PC-3 (cell line): Measurements from ENCODE around the gene FOXL2NB. TPM values are rescaled to one million over a fixed set of nuclear protein-coding genes. Genes with fewer than 3 reads are reported as not detected.

Source experiments
- ATAC-seq: fragments of 200-7000 bp; cut with Tn5 transposase; 2 replicates; pipeline ENCODE4 v1.9.1; 2020; ENCODE audit warnings: mild to moderate bottlenecking, moderate library complexity
- BruUV-seq: library from RNA; stranded (reverse); fragments of 400-500 nt; replicated peaks from 2 replicates; lab custom pipeline; 2021; lab: Mats Ljungman, UMichigan
- CTCF ChIA-PET: fragments of 300-600 bp; sonication (Branson Sonifier 250); formaldehyde crosslinking; loops from one replicate; lab custom pipeline; 2022; ENCODE audit warnings: antibody characterized with exemption; lab: Charles Lee
- POLR2A ChIA-PET: fragments of 300-600 bp; sonication (Branson Sonifier 250); formaldehyde crosslinking; loops from one replicate; lab custom pipeline; 2022; ENCODE audit warnings: antibody characterized with exemption; ENCODE audit not compliant: unreplicated experiment; lab: Charles Lee
- DNase-seq: peaks from one replicate; pipeline ENCODE4 v3.0.0-alpha.2; 2015
- H2AFZ ChIP-seq: fragments of 300-600 bp; sonication (generic); 2 replicates; pipeline ENCODE4 v1.6.0; 2016; ENCODE audit warnings: antibody characterized with exemption, low read length
- H3F3A ChIP-seq: fragments of 300-600 bp; sonication (generic); one replicate; pipeline ENCODE4 v1.6.0; 2017; ENCODE audit warnings: antibody characterized with exemption, low read length, control low read depth, mild to moderate bottlenecking; ENCODE audit not compliant: unreplicated experiment
- H3K27ac ChIP-seq: fragments of 300-600 bp; sonication (generic); 2 replicates; pipeline ENCODE4 v1.5.1; 2016; ENCODE audit warnings: mild to moderate bottlenecking, low read length
- H3K27me3 ChIP-seq: fragments of 300-600 bp; sonication (generic); 2 replicates; pipeline ENCODE4 v1.6.1; 2016; ENCODE audit warnings: low read length, mixed read lengths
- H3K36me3 ChIP-seq: fragments of 300-600 bp; sonication (generic); 2 replicates; pipeline ENCODE4 v1.6.1; 2016; ENCODE audit warnings: low read depth, mixed run types, low read length, mixed read lengths
- H3K4me1 ChIP-seq: fragments of 300-600 bp; sonication (generic); 2 replicates; pipeline ENCODE4 v1.5.1; 2016; ENCODE audit warnings: low read length; ENCODE audit not compliant: insufficient read depth
- H3K4me2 ChIP-seq: fragments of 300-600 bp; sonication (generic); 2 replicates; pipeline ENCODE4 v1.6.0; 2016; ENCODE audit warnings: low read length
- H3K4me3 ChIP-seq: fragments of 300-600 bp; sonication (generic); 2 replicates; pipeline ENCODE4 v1.5.1; 2016; ENCODE audit warnings: mild to moderate bottlenecking, low read length, mixed read lengths
- H3K79me2 ChIP-seq: fragments of 300-600 bp; sonication (generic); 2 replicates; pipeline ENCODE4 v1.6.1; 2017; ENCODE audit warnings: low read length, mixed read lengths
- H3K9ac ChIP-seq: fragments of 300-600 bp; sonication (generic); 2 replicates; pipeline ENCODE4 v1.6.0; 2016; ENCODE audit warnings: mild to moderate bottlenecking, low read length
- H3K9me2 ChIP-seq: fragments of 300-600 bp; sonication (generic); replicated peaks from 2 replicates; pipeline ENCODE4 v1.6.1; 2016; ENCODE audit warnings: mixed run types, low read length, mixed read lengths
- H3K9me3 ChIP-seq: fragments of 300-600 bp; sonication (generic); 2 replicates; pipeline ENCODE4 v1.6.1; 2016; ENCODE audit warnings: low read length, mixed read lengths
- H4K20me1 ChIP-seq: fragments of 300-600 bp; sonication (generic); 2 replicates; pipeline ENCODE4 v1.6.1; 2016; ENCODE audit warnings: low read length, mixed read lengths
- EZH2 ChIP-seq: fragments of 300-600 bp; sonication (generic); IDR thresholded peaks from one replicate; pipeline ENCODE4 v1.6.1; 2017; ENCODE audit warnings: antibody characterized with exemption, mild to moderate bottlenecking, low read length; ENCODE audit not compliant: unreplicated experiment
- EZH2phosphoT487 ChIP-seq: fragments of 300-600 bp; sonication (generic); IDR thresholded peaks from 2 replicates; pipeline ENCODE4 v1.6.1; 2018; ENCODE audit warnings: mild to moderate bottlenecking, antibody characterized with exemption, low read length, borderline replicate concordance
- intact Hi-C: fragments of 100-400 bp; cut with micrococcal nuclease; formaldehyde crosslinking; loops from 2 replicates; pipeline ENCODE4 v1.9.0; 2023
- total RNA-seq: library from RNA; depleted of rRNA; stranded (reverse); fragments of >200 nt; gene quantifications from 2 replicates; pipeline ENCODE4 v1.2.3, GENCODE V29; 2014
- TF ChIP-seq, protein P1 (sequence below): fragments of 300-600 bp; sonication (generic); conservative IDR thresholded peaks from 2 replicates; pipeline ENCODE4 v1.5.1; 2017; ENCODE audit warnings: antibody characterized with exemption, low read depth, mild to moderate bottlenecking, low read length

The FOXL2NB gene
- total RNA-seq, 1 experiment from 2014 or later, result not detected

GRCh38 chr3:138972941-138973340 is 25.9 kb downstream of the FOXL2NB start:
- TF ChIP-seq EZH2phosphoT487, result no peak
- TF ChIP-seq, protein P1, sequence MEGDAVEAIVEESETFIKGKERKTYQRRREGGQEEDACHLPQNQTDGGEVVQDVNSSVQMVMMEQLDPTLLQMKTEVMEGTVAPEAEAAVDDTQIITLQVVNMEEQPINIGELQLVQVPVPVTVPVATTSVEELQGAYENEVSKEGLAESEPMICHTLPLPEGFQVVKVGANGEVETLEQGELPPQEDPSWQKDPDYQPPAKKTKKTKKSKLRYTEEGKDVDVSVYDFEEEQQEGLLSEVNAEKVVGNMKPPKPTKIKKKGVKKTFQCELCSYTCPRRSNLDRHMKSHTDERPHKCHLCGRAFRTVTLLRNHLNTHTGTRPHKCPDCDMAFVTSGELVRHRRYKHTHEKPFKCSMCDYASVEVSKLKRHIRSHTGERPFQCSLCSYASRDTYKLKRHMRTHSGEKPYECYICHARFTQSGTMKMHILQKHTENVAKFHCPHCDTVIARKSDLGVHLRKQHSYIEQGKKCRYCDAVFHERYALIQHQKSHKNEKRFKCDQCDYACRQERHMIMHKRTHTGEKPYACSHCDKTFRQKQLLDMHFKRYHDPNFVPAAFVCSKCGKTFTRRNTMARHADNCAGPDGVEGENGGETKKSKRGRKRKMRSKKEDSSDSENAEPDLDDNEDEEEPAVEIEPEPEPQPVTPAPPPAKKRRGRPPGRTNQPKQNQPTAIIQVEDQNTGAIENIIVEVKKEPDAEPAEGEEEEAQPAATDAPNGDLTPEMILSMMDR, result no peak
- no peak for TF ChIP-seq EZH2
- Histone ChIP-seq H3K27ac (no peak overlapping the region), H3K4me1 (peaks cover 8% of the 10 kb centered on the region), H3K27me3 (no peaks in the 10 kb centered on the region), H3K36me3 (no peaks in the 10 kb centered on the region), H3K4me3 (no peak overlapping the region), H3F3A (no peaks in the 10 kb centered on the region), H3K4me2 (no peak overlapping the region), H3K9me2 (no peaks in the 10 kb centered on the region), H4K20me1 (no peaks in the 10 kb centered on the region), H3K9me3 (no peaks in the 10 kb centered on the region), H3K79me2 (no peaks in the 10 kb centered on the region), H3K9ac (no peak overlapping the region), H2AFZ (no peak overlapping the region)
- ATAC-seq (no peak), DNase-seq (no peak)
- POLR2A ChIA-PET, result no interaction called here
- BruUV-seq, result no TSS peak
- CTCF ChIA-PET, result no interaction called here
- intact Hi-C loops, result no loop called here

- TF ChIP-seq EZH2, result no peak
- TF ChIP-seq EZH2phosphoT487, result no peak
- TF ChIP-seq, protein P1, result no peak
- intact Hi-C loops, result no loop called here
Measured at GRCh38 chr3:138974462-138974861, 27.4 kb downstream of the FOXL2NB start.

DNA sequence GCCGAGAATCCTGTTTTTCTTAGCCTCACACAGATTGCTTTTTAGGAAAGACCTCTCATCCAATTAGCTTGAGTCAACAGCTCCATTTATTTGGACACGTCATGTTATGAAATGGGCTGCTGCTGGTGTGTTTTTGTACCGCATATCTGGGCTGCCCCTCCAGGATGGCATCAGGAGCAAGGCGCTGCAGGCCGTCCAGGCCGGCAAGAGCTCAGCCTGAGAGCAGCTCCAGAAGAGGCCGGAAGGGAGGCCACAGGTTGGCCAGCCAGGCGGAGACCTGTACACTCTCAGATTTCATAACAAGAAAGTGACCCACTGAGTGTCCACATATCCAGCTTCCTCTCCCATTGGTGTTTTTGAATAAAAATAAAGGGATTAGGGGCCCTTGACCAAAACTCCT is 28.3 kb downstream of the FOXL2NB start:
- CTCF ChIA-PET, result no interaction called here
- Histone ChIP-seq H4K20me1 (no peaks in the 10 kb centered on the region), H3F3A (no peaks in the 10 kb centered on the region), H3K27ac (no peak overlapping the region), H3K9me3 (no peaks in the 10 kb centered on the region), H3K79me2 (no peaks in the 10 kb centered on the region), H3K36me3 (no peaks in the 10 kb centered on the region), H3K4me2 (no peak overlapping the region), H2AFZ (no peak overlapping the region), H3K9ac (no peak overlapping the region), H3K4me3 (no peak overlapping the region), H3K4me1 (peaks cover 8% of the 10 kb centered on the region), H3K9me2 (no peaks in the 10 kb centered on the region), H3K27me3 (no peaks in the 10 kb centered on the region)
- TF ChIP-seq EZH2 (no peak), EZH2phosphoT487 (no peak)
- TF ChIP-seq, protein P1, result no peak
- intact Hi-C loops, result no loop called here
- no peak for DNase-seq
- BruUV-seq, result no TSS peak
- ATAC-seq, result no peak
- POLR2A ChIA-PET, result no interaction called here

More at GRCh38 chr3:138974462-138974861, 27.4 kb downstream of the FOXL2NB start:
- no peaks in the 10 kb centered on the region for H3K79me2 ChIP-seq
- ChIA-PET POLR2A (no interaction called here), CTCF (no interaction called here)
- no peak overlapping the region for H3K4me3 ChIP-seq
- H3K4me1 ChIP-seq, result peaks cover 8% of the 10 kb centered on the region
- no peaks in the 10 kb centered on the region for H3K9me3 ChIP-seq
- no peaks in the 10 kb centered on the region for H3F3A ChIP-seq
- H4K20me1 ChIP-seq, result no peaks in the 10 kb centered on the region
- H3K27me3 ChIP-seq, result no peaks in the 10 kb centered on the region
- BruUV-seq, result no TSS peak
- peak; percentile 65 for DNase-seq
- H3K36me3 ChIP-seq, result no peaks in the 10 kb centered on the region
- H3K27ac ChIP-seq, result no peak overlapping the region
- no peaks in the 10 kb centered on the region for H3K9me2 ChIP-seq
- ATAC-seq, result peak; percentile 92
- no peak overlapping the region for H3K4me2 ChIP-seq
- no peak overlapping the region for H3K9ac ChIP-seq
- H2AFZ ChIP-seq, result no peak overlapping the region
